HCT116 (cell line): ENCODE results near the gene ASB14. TPM values are rescaled to one million over a fixed set of nuclear protein-coding genes. Genes with fewer than 3 reads are reported as not detected.

Source experiments
- ATAC-seq: fragments of 200-7000 bp; cut with Tn5 transposase; 2 replicates; pipeline ENCODE4 v1.9.1; 2020; ENCODE audit warnings: mild to moderate bottlenecking, moderate library complexity
- BruUV-seq: library from RNA; stranded (reverse); fragments of 400-500 nt; replicated peaks from 2 replicates; lab custom pipeline; 2021; lab: Mats Ljungman, UMichigan
- CTCF ChIA-PET: fragments of 300-600 bp; sonication (Branson Sonifier 250); formaldehyde crosslinking; loops from one replicate; lab custom pipeline; 2021; ENCODE audit warnings: antibody characterized with exemption; lab: Charles Lee
- POLR2A ChIA-PET: fragments of 300-600, 350-600 bp; sonication (Branson Sonifier 250); formaldehyde crosslinking; loops from one replicate; lab custom pipeline; 2021; ENCODE audit warnings: antibody characterized with exemption; lab: Charles Lee
- RAD21 ChIA-PET, 2 experiments: fragments of 300-600 bp; sonication (Branson Sonifier 250); formaldehyde crosslinking; loops; one replicate each; lab custom pipeline; 2023; ENCODE audit warnings: low total read pairs in 2 of 2; ENCODE audit not compliant: uncharacterized antibody in 2 of 2, unreplicated experiment in 2 of 2, low non-redundant PET in 1 of 2; lab: Charles Lee
- DNase-seq: peaks from one replicate; pipeline ENCODE4 v3.0.0-alpha.2; 2010; ENCODE audit warnings: low read depth, low spot score
- H2AFZ ChIP-seq: fragments of 200-600 bp; shearing (Covaris generic), sonication (generic); 2 replicates; pipeline ENCODE4 v1.6.1; 2017; ENCODE audit warnings: low read depth, mixed run types, mixed read lengths, antibody characterized with exemption, low read length; ENCODE audit not compliant: poor library complexity, severe bottlenecking
- H3K27ac ChIP-seq: 2 replicates; pipeline ENCODE4 v1.5.1; 2012; ENCODE audit warnings: low read depth, low read length
- H3K27me3 ChIP-seq: fragments of 200-600 bp; sonication (generic); 2 replicates; pipeline ENCODE4 v1.6.1; 2016; ENCODE audit warnings: mixed run types, low read length, mixed read lengths; ENCODE audit not compliant: insufficient read depth
- H3K36me3 ChIP-seq, 2 experiments: fragments of 200-500 bp in 1 of 2; fragments of 200-600 bp in 1 of 2; sonication (Bioruptor generic) in 1 of 2; sonication (generic) in 1 of 2; 2 replicates each; pipeline versions ENCODE4 v1.5.1 to v1.6.1; 2014 to 2016; ENCODE audit warnings: low read length in 2 of 2, inconsistent platforms in 1 of 2, mixed read lengths in 1 of 2, mixed run types in 1 of 2; ENCODE audit not compliant: insufficient read depth in 2 of 2, control insufficient read depth in 1 of 2
- H3K4me1 ChIP-seq, 2 experiments: fragments of 200-600 bp in 1 of 2; sonication (generic) in 1 of 2; 2 replicates each; pipeline versions ENCODE4 v1.5.1 to v1.6.1; 2012 to 2017; ENCODE audit warnings: low read length in 2 of 2, inconsistent platforms in 1 of 2, mild to moderate bottlenecking in 1 of 2, mixed read lengths in 1 of 2, mixed run types in 1 of 2, moderate library complexity in 1 of 2; ENCODE audit not compliant: insufficient read depth in 2 of 2, control insufficient read depth in 1 of 2
- H3K4me2 ChIP-seq: fragments of 200-600 bp; sonication (generic); 2 replicates; pipeline ENCODE4 v1.6.1; 2017; ENCODE audit warnings: mixed run types, low read length, mixed read lengths
- H3K4me3 ChIP-seq, 2 experiments: fragments of 200-600 bp in 1 of 2; sonication (generic) in 1 of 2; replicated peaks in 1 of 2; 2 replicates each; pipeline ENCODE4 v1.5.1; 2011 to 2016; ENCODE audit warnings: low read length in 2 of 2, control low read depth in 1 of 2, low read depth in 1 of 2, mild to moderate bottlenecking in 1 of 2, mixed read lengths in 1 of 2, mixed run types in 1 of 2
- H3K79me2 ChIP-seq: fragments of 200-600 bp; sonication (generic); 2 replicates; pipeline ENCODE4 v1.6.1; 2017; ENCODE audit warnings: mild to moderate bottlenecking, mixed run types, low read length, moderate library complexity, mixed read lengths; ENCODE audit not compliant: insufficient read depth
- H3K9ac ChIP-seq: fragments of 200-600 bp; sonication (generic); 2 replicates; pipeline ENCODE4 v1.6.1; 2016; ENCODE audit warnings: low read length, mixed read lengths
- H3K9me2 ChIP-seq: fragments of 200-600 bp; sonication (generic), shearing (Covaris generic); 2 replicates; pipeline ENCODE4 v1.6.1; 2017; ENCODE audit warnings: mixed run types, mild to moderate bottlenecking, moderate library complexity; ENCODE audit not compliant: insufficient read depth
- H3K9me3 ChIP-seq, 2 experiments: fragments of 200-500 bp in 1 of 2; fragments of 200-600 bp in 1 of 2; sonication (Bioruptor generic) in 1 of 2; sonication (generic) in 1 of 2; 2 replicates each; pipeline ENCODE4 v1.6.1; 2014 to 2017; ENCODE audit warnings: low read length in 2 of 2, mixed read lengths in 2 of 2, inconsistent platforms in 1 of 2, low read depth in 1 of 2, mild to moderate bottlenecking in 1 of 2, mixed run types in 1 of 2, moderate library complexity in 1 of 2; ENCODE audit not compliant: control insufficient read depth in 1 of 2, insufficient read depth in 1 of 2
- H4K20me1 ChIP-seq: fragments of 200-600 bp; sonication (generic), shearing (Covaris generic); 2 replicates; pipeline ENCODE4 v1.6.1; 2017; ENCODE audit warnings: mixed run types, mild to moderate bottlenecking, moderate library complexity; ENCODE audit not compliant: insufficient read depth
- ATF3 ChIP-seq: IDR thresholded peaks from 2 replicates; pipeline ENCODE4 v1.6.1; 2012
- CBX3 ChIP-seq: IDR thresholded peaks from 2 replicates; pipeline ENCODE4 v1.6.1; 2012; ENCODE audit warnings: low read depth
- CEBPB ChIP-seq: IDR thresholded peaks from 2 replicates; pipeline ENCODE4 v1.6.1; 2012; ENCODE audit warnings: low read depth
- CTCF ChIP-seq, 3 experiments: fragments of 200-600 bp in 1 of 3; sonication (generic) in 1 of 3; IDR thresholded peaks in 2 of 3; conservative IDR thresholded peaks in 1 of 3; 2 replicates each; pipeline ENCODE4 v1.5.1; 2012 to 2017; ENCODE audit warnings: low read depth in 2 of 3, low read length in 2 of 3, antibody characterized with exemption in 1 of 3, borderline replicate concordance in 1 of 3, control low read depth in 1 of 3, mild to moderate bottlenecking in 1 of 3, mixed read lengths in 1 of 3, mixed run types in 1 of 3, moderate library complexity in 1 of 3; ENCODE audit not compliant: insufficient read depth in 1 of 3
- EGR1 ChIP-seq: IDR thresholded peaks from 2 replicates; pipeline ENCODE4 v1.6.1; 2012; ENCODE audit warnings: low read depth
- ELF1 ChIP-seq: IDR thresholded peaks from 2 replicates; pipeline ENCODE4 v1.6.1; 2012; ENCODE audit warnings: low read depth, borderline replicate concordance
- EZH2 ChIP-seq: fragments of 200-600 bp; sonication (generic); IDR thresholded peaks from 2 replicates; pipeline ENCODE4 v1.6.1; 2017; ENCODE audit warnings: antibody characterized with exemption, mixed run types
- EZH2phosphoT487 ChIP-seq: fragments of 200-600 bp; IDR thresholded peaks from 2 replicates; pipeline ENCODE4 v1.6.1; 2018; ENCODE audit warnings: antibody characterized with exemption, borderline replicate concordance
- JUND ChIP-seq: IDR thresholded peaks from 2 replicates; pipeline ENCODE4 v1.6.1; 2012
- POLR2A ChIP-seq: IDR thresholded peaks from 2 replicates; pipeline ENCODE4 v1.7.0; 2011; ENCODE audit warnings: borderline replicate concordance; ENCODE audit not compliant: insufficient read depth, insufficient read length; ENCODE audit errors: extremely low read depth
- POLR2AphosphoS5 ChIP-seq: IDR thresholded peaks from 2 replicates; pipeline ENCODE4 v1.6.1; 2011; ENCODE audit warnings: mild to moderate bottlenecking, low read depth, low read length, moderate library complexity
- RAD21 ChIP-seq: IDR thresholded peaks from 2 replicates; pipeline ENCODE4 v1.6.1; 2012; ENCODE audit warnings: low read depth, mild to moderate bottlenecking
- SIN3A ChIP-seq: IDR thresholded peaks from 2 replicates; pipeline ENCODE4 v1.6.1; 2012; ENCODE audit warnings: low read depth
- SP1 ChIP-seq: IDR thresholded peaks from 2 replicates; pipeline ENCODE4 v1.6.1; 2012; ENCODE audit warnings: low read depth
- SRF ChIP-seq: IDR thresholded peaks from 2 replicates; pipeline ENCODE4 v1.6.1; 2012; ENCODE audit warnings: low read depth
- TCF7L2 ChIP-seq: IDR thresholded peaks from 2 replicates; pipeline ENCODE4 v1.7.0; 2011; ENCODE audit warnings: borderline replicate concordance, inconsistent platforms; ENCODE audit not compliant: insufficient read depth, insufficient read length; ENCODE audit errors: extremely low read depth
- YY1 ChIP-seq: IDR thresholded peaks from 2 replicates; pipeline ENCODE4 v1.6.1; 2011; ENCODE audit warnings: low read length, low read depth, moderate library complexity, mild to moderate bottlenecking; ENCODE audit not compliant: insufficient replicate concordance; ENCODE audit errors: extremely low read depth
- ZFX ChIP-seq: fragments of 450-650 bp; IDR thresholded peaks from 2 replicates; pipeline ENCODE4 v1.6.1; 2017
- intact Hi-C: fragments of 100-400 bp; cut with micrococcal nuclease; formaldehyde crosslinking; loops from 2 replicates; pipeline ENCODE4 v1.10.0; 2022
- total RNA-seq: library from RNA; stranded (reverse); gene quantifications from one replicate; pipeline ENCODE4 v1.2.1, GENCODE V29; 2021; ENCODE audit not compliant: unreplicated experiment
- TF ChIP-seq, protein P1 (sequence below): IDR thresholded peaks from 2 replicates; pipeline ENCODE4 v1.6.1; 2012; ENCODE audit warnings: low read depth

Gene ASB14
- total RNA-seq, 1 experiment from 2014 or later: not detected

GRCh38 chr3:57230006-57230405, 62.5 kb downstream of the ASB14 start:
- POLR2A ChIA-PET: no interaction called here
- Histone ChIP-seq H2AFZ (no peak overlapping the region), H3K9ac (no peak overlapping the region), H3K27ac (no peak overlapping the region), H4K20me1 (peaks cover 6% of the 10 kb centered on the region; the same call in 1 of the 2 replicates), H3K9me2 (no peaks in the 10 kb centered on the region), H3K4me1 (peaks cover 9 to 25% of the 10 kb centered on the region in 2 experiments), H3K27me3 (no peaks in the 10 kb centered on the region), H3K4me3 (no peak overlapping the region), H3K4me2 (peak overlapping the region; percentile 75; the same call in 1 of the 2 replicates), H3K9me3 (no peaks in the 10 kb centered on the region), H3K36me3 (no peaks in the 10 kb centered on the region), H3K79me2 (peaks cover 66% of the 10 kb centered on the region)
- no TSS peak for BruUV-seq
- DNase-seq (no peak), ATAC-seq (no peak)
- RAD21 ChIA-PET: no interaction called here
- intact Hi-C loops: no loop called here
- CTCF ChIA-PET: no interaction called here
- TF ChIP-seq EZH2 (no peak), CTCF (IDR thresholded peaks at IDR 0.05 in 2 of 3, conservative IDR thresholded peaks at IDR 0.05 in 1 of 3; ENCODE audit: borderline replicate concordance in 1 of 3, insufficient read depth in 1 of 3, low read depth in 2 of 3, low read length in 2 of 3) (no peak), EZH2phosphoT487 (no peak), ZFX (no peak), YY1 (no peak), POLR2AphosphoS5 (no peak), POLR2A (no peak), ELF1 (no peak), ATF3 (no peak), TCF7L2 (no peak), SP1 (no peak), RAD21 (no peak), SRF (no peak), SIN3A (no peak), EGR1 (no peak), CEBPB (no peak), JUND (no peak), CBX3 (no peak)
- TF ChIP-seq, protein P1, sequence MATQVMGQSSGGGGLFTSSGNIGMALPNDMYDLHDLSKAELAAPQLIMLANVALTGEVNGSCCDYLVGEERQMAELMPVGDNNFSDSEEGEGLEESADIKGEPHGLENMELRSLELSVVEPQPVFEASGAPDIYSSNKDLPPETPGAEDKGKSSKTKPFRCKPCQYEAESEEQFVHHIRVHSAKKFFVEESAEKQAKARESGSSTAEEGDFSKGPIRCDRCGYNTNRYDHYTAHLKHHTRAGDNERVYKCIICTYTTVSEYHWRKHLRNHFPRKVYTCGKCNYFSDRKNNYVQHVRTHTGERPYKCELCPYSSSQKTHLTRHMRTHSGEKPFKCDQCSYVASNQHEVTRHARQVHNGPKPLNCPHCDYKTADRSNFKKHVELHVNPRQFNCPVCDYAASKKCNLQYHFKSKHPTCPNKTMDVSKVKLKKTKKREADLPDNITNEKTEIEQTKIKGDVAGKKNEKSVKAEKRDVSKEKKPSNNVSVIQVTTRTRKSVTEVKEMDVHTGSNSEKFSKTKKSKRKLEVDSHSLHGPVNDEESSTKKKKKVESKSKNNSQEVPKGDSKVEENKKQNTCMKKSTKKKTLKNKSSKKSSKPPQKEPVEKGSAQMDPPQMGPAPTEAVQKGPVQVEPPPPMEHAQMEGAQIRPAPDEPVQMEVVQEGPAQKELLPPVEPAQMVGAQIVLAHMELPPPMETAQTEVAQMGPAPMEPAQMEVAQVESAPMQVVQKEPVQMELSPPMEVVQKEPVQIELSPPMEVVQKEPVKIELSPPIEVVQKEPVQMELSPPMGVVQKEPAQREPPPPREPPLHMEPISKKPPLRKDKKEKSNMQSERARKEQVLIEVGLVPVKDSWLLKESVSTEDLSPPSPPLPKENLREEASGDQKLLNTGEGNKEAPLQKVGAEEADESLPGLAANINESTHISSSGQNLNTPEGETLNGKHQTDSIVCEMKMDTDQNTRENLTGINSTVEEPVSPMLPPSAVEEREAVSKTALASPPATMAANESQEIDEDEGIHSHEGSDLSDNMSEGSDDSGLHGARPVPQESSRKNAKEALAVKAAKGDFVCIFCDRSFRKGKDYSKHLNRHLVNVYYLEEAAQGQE: no peak
